K562 (cell line): ENCODE measurements around the gene ZC3H13.

Source experiments
- CEBPB ChIP-seq: fragments of 450-650 bp; IDR thresholded peaks from 2 replicates; pipeline ENCODE4 v1.6.1; 2016; ENCODE audit warnings: missing genetic modification characterization, missing compliant biosample characterization
- E4F1 ChIP-seq: fragments of 250-450 bp; sonication (Bioruptor Pico); IDR thresholded peaks from 2 replicates; pipeline ENCODE4 v1.5.0; 2021; ENCODE audit warnings: mild to moderate bottlenecking, borderline replicate concordance
- EZH2 ChIP-seq: IDR thresholded peaks from 2 replicates; pipeline ENCODE4 v1.6.1; 2012; ENCODE audit warnings: low read depth, mild to moderate bottlenecking, inconsistent platforms, low read length, borderline replicate concordance
- HNRNPK ChIP-seq: fragments of 200-400 bp; formaldehyde crosslinking; IDR thresholded peaks from one replicate; pipeline ENCODE4 v1.6.1; 2018; ENCODE audit warnings: mild to moderate bottlenecking, low read depth, low read length; ENCODE audit not compliant: poor library complexity, severe bottlenecking
- MAFF ChIP-seq: IDR thresholded peaks from 2 replicates; pipeline ENCODE4 v1.6.1; 2012; ENCODE audit warnings: low read length, improper control_type of control experiment
- NR2C2 ChIP-seq, 2 experiments: fragments of 200-800 bp in 1 of 2; sonication (Bioruptor generic) in 1 of 2; sonication (generic) in 1 of 2; formaldehyde crosslinking in 1 of 2; IDR thresholded peaks; 2 replicates each; pipeline versions ENCODE4 v1.6.1 to v1.8.0; 2016 to 2022; ENCODE audit warnings: mild to moderate bottlenecking in 1 of 2, missing compliant biosample characterization in 1 of 2, missing genetic modification characterization in 1 of 2, missing genetic modification reagents in 1 of 2
- NRF1 ChIP-seq, 2 experiments: fragments of 450-650 bp; IDR thresholded peaks in 1 of 2; conservative IDR thresholded peaks in 1 of 2; 2 replicates each; pipeline ENCODE4 v1.6.1; 2014; ENCODE audit warnings: mild to moderate bottlenecking in 2 of 2
- TBL1XR1 ChIP-seq, 2 experiments: IDR thresholded peaks; 2 replicates each; pipeline ENCODE4 v1.6.1; 2012; ENCODE audit warnings: improper control_type of control experiment in 2 of 2, low read length in 2 of 2, mild to moderate bottlenecking in 1 of 2
- ZBTB33 ChIP-seq: sonication (generic); formaldehyde crosslinking; IDR thresholded peaks from 2 replicates; pipeline ENCODE4 v1.8.1; 2023; ENCODE audit warnings: mild to moderate bottlenecking, missing genetic modification reagents

GRCh38 chr13:45994752-45995151, 57.8 kb downstream of the ZC3H13 start:
- TF ChIP-seq EZH2 = no peak
- TF ChIP-seq TBL1XR1 (IDR thresholded peaks at IDR 0.05; ENCODE audit: low read length in 2 of 2) = no peak
- no peak for TF ChIP-seq NR2C2 (CRISPR knock-in tag; IDR thresholded peaks at IDR 0.05)
- no peak for TF ChIP-seq NR2C2 (tag; IDR thresholded peaks at IDR 0.05)
- TF ChIP-seq E4F1 (CRISPR knock-in tag) = no peak
- no peak for TF ChIP-seq NRF1 (conservative IDR thresholded peaks at IDR 0.05 in 1 of 2, IDR thresholded peaks at IDR 0.05 in 1 of 2)
- no peak for TF ChIP-seq MAFF
- no peak for TF ChIP-seq HNRNPK
- TF ChIP-seq CEBPB = no peak
- TF ChIP-seq ZBTB33 (CRISPR knock-in tag) = no peak
